SKM-1 (cell line): ENCODE results near the gene AXIN1.
"Not testable (repeated sequence)": the region's sequence is repeated elsewhere in the genome, so short reads cannot be mapped to it uniquely, and the experiment has no call there.

ENCODE experiments used
- DNase-seq: peaks from one replicate; lab custom pipeline; 2025; ENCODE audit not compliant: unreplicated experiment; lab: John Stamatoyannopoulos, UW

The AXIN1 gene

DNA sequence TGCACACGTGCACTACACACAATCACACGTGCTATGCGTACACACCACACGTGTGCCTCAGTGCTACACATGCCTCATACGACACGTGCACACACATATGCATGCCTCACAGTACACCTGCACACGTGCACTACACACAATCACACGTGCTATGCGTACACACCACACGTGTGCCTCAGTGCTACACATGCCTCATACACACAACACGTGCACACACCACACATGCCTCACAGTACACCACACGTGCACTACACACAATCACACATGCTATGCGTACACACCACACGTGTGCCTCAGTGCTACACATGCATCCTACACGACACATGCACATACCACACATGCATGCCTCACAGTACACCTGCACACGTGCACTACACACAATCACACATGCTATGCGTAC lies 85.0 kb downstream of the AXIN1 start:
- not testable (repeated sequence) for DNase-seq

- DNase-seq, result no peak
Observed at GRCh38 chr16:266258-267164, 86.0 kb downstream of the AXIN1 start.

- DNase-seq, result no peak
Observed at GRCh38 chr16:265711-266110, 86.8 kb downstream of the AXIN1 start.

DNA sequence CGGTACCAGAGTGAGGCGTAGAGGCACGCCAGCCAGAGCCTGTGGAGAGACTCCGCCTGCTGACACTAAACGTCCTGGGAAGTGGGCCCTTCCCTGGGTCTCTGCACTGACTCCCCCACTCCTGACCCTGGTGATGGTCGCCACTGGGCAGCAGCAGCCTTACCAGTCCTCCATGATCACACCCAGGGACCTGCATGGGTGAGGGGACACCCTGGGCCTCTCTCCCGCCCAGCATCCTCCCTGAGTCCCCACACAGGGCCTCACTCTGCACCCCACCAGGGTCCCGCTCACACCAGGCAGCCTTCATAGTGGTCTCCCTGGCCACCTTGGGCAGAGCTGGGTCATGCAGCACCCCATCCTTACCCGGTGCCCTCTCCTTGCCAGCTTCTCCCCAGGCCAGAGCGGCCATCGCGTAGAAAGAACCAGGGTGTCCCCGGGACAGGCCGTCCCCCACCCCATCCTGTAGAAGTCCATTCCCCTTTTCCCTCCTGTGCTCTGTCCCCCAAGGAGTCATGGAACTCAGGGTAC lies 87.5 kb downstream of the AXIN1 start:
- DNase-seq, result no peak

GRCh38 chr16:264440-264951 lies 88.0 kb downstream of the AXIN1 start:
- DNase-seq, result no peak

GRCh38 chr16:263944-264343 lies 88.6 kb downstream of the AXIN1 start:
- no peak for DNase-seq

GRCh38 chr16:263182-263774 lies 89.2 kb downstream of the AXIN1 start:
- DNase-seq, result no peak

- no peak for DNase-seq
Observed at GRCh38 chr16:262121-262745, 90.3 kb downstream of the AXIN1 start.

GRCh38 chr16:261031-261691 lies 91.4 kb downstream of the AXIN1 start:
- no peak for DNase-seq

DNA sequence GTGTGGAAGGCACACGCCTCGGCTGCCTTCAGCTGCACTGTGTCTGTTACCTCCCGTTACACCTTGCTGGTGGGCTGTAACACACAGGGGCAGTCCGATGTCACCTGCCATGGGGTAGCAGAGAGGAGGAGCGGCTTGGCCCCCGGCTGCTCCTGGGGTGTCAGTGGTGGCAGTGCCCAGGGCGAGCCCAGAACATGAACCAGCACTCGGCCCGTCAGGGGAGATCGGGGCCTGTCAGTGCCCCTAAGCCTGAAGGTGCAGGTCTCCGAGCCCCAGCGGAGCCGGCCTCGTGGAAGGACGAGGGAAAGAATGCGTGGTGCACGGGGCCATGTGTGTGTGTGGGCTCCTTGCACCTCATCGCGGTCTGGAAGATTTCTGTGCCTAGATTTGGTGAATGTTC lies 92.2 kb downstream of the AXIN1 start:
- no peak for DNase-seq

DNA sequence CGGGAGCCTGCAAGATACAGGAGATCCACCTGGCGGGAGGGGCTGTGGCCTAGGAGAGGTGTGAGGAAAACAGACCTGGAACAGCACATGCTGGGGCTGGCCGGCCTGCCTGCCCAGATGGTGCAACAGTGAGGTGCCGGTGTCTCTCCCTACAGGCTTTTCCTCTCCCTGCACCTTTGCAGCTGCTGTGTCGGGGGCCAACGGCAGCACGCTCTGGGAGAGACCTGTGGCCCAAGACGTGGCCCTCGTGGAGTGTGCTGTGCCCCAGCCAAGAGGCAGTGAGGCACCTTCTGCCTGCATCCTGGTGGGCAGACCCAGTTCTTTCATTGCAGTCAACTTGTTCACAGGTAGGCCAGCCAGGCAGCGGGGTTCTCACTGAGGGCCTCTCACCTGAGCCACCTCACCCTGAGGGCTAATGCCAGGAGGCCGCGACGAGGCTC lies 92.7 kb downstream of the AXIN1 start:
- no peak for DNase-seq

DNA sequence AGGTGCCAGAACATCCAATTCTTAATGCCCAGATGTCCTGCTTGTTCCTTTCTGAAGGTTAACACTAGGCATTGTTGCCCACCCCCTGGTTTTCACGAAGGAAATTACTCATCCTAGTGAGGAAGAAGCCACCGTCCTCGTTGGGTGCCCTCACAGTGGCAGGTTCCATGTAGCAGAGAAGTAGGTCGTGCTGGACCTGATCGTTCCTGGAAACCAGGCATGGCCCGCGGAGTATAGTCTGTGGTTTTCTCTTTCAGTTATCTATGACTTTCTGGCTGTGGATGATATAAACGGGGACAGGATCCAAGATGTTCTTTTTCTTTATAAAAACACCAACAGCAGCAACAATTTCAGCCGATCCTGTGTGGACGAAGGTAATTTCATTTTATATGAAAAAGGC lies 93.3 kb downstream of the AXIN1 start:
- no peak for DNase-seq

DNA sequence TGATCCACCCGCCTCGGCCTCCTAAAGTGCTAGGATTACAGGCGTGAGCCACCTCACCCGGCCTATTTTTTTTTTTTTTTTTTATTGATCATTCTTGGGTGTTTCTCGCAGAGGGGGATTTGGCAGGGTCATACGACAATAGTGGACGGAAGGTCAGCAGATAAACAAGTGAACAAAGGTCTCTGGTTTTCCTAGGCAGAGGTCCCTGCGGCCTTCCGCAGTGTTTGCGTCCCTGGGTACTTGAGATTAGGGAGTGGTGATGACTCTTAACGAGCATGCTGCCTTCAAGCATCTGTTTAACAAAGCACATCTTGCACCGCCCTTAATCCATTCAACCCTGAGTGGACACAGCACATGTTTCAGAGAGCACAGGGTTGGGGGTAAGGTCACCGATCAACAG lies 94.4 kb downstream of the AXIN1 start:
- DNase-seq, result not testable (repeated sequence)

DNA sequence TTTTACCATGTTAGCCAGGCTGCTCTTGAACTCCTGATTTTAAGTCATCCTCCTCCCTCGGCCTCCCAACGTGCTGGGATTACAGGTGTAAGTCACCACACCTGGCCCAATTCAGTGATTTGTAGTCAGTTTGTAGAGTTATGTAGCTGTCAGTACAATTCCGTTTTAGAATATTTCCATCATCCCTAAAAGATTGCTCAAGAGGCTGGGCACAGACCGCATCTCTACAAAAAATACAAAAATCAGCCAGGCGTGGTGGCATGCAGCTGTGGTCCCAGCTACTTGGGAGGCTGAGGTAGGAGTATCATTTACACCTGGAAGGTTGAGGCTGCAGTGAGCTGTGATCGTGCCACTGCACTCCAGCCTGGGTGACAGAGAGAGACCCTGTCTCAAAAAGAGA lies 97.3 kb downstream of the AXIN1 start:
- DNase-seq, result no peak

DNA sequence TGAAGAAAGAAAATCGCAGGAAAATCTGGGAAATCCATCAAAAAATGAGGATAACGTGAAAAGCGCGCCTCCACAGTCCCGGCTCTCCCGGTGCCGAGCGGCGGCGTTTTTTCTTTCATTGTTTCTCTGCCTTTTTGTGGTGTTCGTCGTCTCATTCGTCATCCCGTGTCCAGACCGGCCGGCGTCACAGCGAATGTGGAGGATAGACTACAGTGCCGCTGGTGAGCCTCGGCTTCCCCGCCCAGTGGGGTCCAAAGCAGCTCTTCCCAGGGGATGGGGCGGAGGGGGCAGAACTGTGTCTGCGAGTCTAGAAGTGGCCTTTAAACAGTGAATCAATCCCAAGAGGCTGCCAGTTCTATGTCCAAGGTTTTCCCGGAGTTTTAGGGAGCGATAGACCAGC lies 98.1 kb downstream of the AXIN1 start:
- DNase-seq, result no peak

DNA sequence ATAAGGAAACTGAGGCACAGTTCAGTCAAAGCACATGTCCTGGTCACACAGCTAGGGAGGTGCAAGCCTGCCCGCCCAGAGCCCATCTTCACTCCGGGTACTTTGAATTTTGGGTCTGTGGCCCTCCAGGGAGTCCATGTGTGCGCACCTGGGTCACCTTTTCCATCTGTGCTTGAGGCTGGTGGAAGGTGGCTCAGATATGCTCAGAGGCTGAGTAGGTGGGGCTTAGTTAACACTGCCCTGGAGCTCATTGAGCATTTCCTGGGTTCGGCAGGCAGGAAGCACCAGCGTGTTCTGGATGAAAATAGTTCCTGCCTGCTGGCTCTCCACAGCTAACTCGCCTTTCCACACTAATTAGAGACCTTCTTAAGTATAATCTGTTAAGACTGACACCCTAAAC lies 98.7 kb downstream of the AXIN1 start:
- DNase-seq, result no peak

- DNase-seq, result no peak
Observed at GRCh38 chr16:252366-253337, 99.9 kb downstream of the AXIN1 start.

GRCh38 chr16:249431-249830 lies 103.1 kb downstream of the AXIN1 start:
- DNase-seq, result no peak

- no peak for DNase-seq
Observed at GRCh38 chr16:247027-247426, 105.5 kb downstream of the AXIN1 start.

DNA sequence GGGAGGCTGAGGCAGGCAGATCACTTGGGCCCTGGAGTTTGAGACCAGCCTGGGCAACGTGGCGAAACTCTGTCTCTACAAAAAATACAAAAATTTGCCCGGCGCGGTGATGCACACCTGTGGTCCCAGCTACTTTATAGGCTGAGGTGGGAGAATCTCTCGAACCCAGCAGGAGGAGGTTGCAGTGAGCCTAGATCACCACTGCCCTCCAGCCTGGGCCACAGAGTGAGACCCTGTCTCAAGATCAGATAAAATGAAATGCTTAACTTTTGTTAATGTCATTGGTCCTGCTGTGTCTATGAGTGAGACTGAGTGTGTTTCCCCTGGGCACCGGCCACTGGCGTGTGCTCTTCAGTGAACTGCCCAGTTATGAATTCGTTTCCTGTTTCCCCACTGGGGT lies 107.4 kb downstream of the AXIN1 start:
- no peak for DNase-seq
